Ectodermal cell (in vitro differentiated cells): ENCODE data around the gene SLC35A2.

Source experiments
- H3K27ac ChIP-seq: 2 replicates; pipeline ENCODE4 v1.7.0; 2013; ENCODE audit warnings: mild to moderate bottlenecking, low read depth, low read length; ENCODE audit not compliant: insufficient read depth, poor library complexity, severe bottlenecking
- H3K27me3 ChIP-seq: 2 replicates; pipeline ENCODE4 v1.7.0; 2013; ENCODE audit warnings: mild to moderate bottlenecking, low read length; ENCODE audit not compliant: insufficient read depth, control insufficient read depth, poor library complexity, severe bottlenecking
- H3K36me3 ChIP-seq: one replicate; pipeline ENCODE4 v1.7.0; 2013; ENCODE audit warnings: low read length; ENCODE audit not compliant: control insufficient read depth, insufficient read depth
- H3K4me1 ChIP-seq: one replicate; pipeline ENCODE4 v1.7.0; 2013; ENCODE audit warnings: low read length; ENCODE audit not compliant: control insufficient read depth, insufficient read depth
- H3K4me3 ChIP-seq: 2 replicates; pipeline ENCODE4 v1.7.0; 2013; ENCODE audit warnings: low read depth, low read length, control low read depth; ENCODE audit not compliant: insufficient read depth
- H3K9me3 ChIP-seq: 2 replicates; pipeline ENCODE4 v1.7.0; 2013; ENCODE audit warnings: mild to moderate bottlenecking, low read length, moderate library complexity; ENCODE audit not compliant: control insufficient read depth
- WGBS, 2 experiments: methylation state at CpG; one replicate each; pipeline ENCODE4 v1.1.7; 2013; ENCODE audit warnings: missing lambda C conversion rate in 2 of 2; 5-methylcytosine and 5-hydroxymethylcytosine counted together

Gene SLC35A2

GRCh38 chrX:48902776-48903175 is 8.7 kb downstream of the SLC35A2 start:
- Histone ChIP-seq H3K9me3 (no peaks in the 10 kb centered on the region), H3K36me3 (peaks cover 8% of the 10 kb centered on the region), H3K27me3 (no peaks in the 10 kb centered on the region), H3K4me1 (no peaks in the 10 kb centered on the region), H3K4me3 (no peak overlapping the region), H3K27ac (no peak overlapping the region)
- WGBS, 2 experiments: 90 to 95% methylated on average over 14 of the region's 14 CpGs

GRCh38 chrX:48902135-48902534 is 9.3 kb downstream of the SLC35A2 start:
- Histone ChIP-seq H3K27me3 (no peaks in the 10 kb centered on the region), H3K27ac (no peak overlapping the region), H3K9me3 (no peaks in the 10 kb centered on the region), H3K4me3 (no peak overlapping the region), H3K4me1 (no peaks in the 10 kb centered on the region), H3K36me3 (peaks cover 8% of the 10 kb centered on the region)
- 97% methylated on average over 20 of the region's 20 CpGs for WGBS, 2 experiments

- H3K27ac ChIP-seq: no peak overlapping the region
- H3K4me1 ChIP-seq: no peaks in the 10 kb centered on the region
- H3K36me3 ChIP-seq: peaks cover 8% of the 10 kb centered on the region
- WGBS, 2 experiments: 92 to 94% methylated on average over 5 to 7 of the region's 7 CpGs
- H3K4me3 ChIP-seq: no peak overlapping the region
- no peaks in the 10 kb centered on the region for H3K27me3 ChIP-seq
- H3K9me3 ChIP-seq: no peaks in the 10 kb centered on the region
Measured at GRCh38 chrX:48901069-48901468, 10.4 kb downstream of the SLC35A2 start.

- 90 to 93% methylated on average over 8 of the region's 8 CpGs for WGBS, 2 experiments
- no peak overlapping the region for H3K4me3 ChIP-seq
- H3K9me3 ChIP-seq: no peaks in the 10 kb centered on the region
- peaks cover 8% of the 10 kb centered on the region for H3K36me3 ChIP-seq
- no peaks in the 10 kb centered on the region for H3K27me3 ChIP-seq
- H3K4me1 ChIP-seq: no peaks in the 10 kb centered on the region
- H3K27ac ChIP-seq: no peak overlapping the region
Measured at GRCh38 chrX:48899078-48899410, 12.4 kb downstream of the SLC35A2 start.

DNA sequence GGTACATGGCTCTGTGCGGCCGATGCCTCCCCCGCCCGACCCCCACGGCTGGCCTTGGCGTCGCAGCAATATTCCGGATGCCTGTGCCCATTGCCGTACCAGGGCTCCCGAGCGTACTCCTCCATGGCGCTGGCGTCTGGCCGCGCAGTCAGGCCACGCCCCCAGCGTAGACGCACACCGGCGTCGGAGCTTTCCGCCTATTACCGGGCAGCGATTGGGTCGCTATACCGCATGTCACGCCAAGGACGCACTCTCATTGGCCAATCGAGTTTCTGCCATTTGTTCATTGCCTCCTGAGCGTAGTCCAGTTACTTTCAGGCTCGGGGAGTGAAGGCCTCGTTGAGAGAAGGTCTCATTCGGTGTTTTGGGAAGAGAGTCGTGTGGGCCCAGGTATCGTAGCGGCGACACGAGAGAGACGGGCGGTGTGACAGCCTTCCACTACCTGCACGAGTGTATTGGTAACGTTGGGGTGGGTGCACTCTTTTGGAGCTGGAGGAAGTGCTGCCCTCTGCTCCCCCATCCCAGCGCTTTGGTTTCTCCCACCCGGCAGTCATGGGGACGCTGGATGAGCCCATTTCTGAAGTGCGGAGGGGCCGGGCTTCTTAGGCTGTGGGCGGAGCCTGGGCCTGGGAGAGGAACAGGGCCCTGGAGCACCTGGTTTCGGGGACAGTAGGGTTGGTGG is 13.7 kb downstream of the SLC35A2 start, which contains the start of the genes PQBP1 and TIMM17B:
TSS of gene PQBP1 (plus strand) at position 306 of the 682 bp plus-strand sequence. CDS start 580 bp downstream, outside the sequence.
TSS of gene TIMM17B (minus strand) at position 144 of the 682 bp plus-strand sequence. CDS start at position 125, 19 bp downstream.
- Histone ChIP-seq H3K27me3 (no peaks in the 10 kb centered on the region), H3K4me3 (peak within 1 kb of the TSS; percentile 65), H3K36me3 (peaks cover 8% of the 10 kb centered on the region), H3K27ac (peak within 1 kb of the TSS; percentile 79), H3K4me1 (no peaks in the 10 kb centered on the region), H3K9me3 (no peaks in the 10 kb centered on the region)
- 0% methylated on average over 49 of the region's 49 CpGs for WGBS, 2 experiments

GRCh38 chrX:48897157-48897624 is 14.3 kb downstream of the SLC35A2 start:
- 0% methylated on average over 38 of the region's 38 CpGs for WGBS, 2 experiments

DNA sequence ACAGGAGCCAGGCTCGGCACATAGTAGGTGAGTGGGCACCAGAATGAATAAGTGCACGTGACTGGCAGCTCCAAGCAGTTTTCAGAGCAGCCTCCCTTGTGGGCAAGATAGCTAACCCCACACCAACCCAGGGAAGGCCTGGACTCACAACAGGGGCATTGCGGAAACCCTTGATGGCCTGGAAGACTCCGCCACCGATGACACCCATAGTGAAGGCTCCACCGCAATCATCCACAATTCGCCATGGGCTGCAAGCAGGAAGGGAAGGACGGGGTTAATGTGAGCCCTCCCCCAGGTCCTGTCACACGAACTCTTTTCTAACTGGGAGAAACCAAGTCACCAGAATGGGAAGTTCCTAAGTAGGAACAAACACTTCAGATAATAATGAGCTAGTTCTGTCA is 14.8 kb downstream of the SLC35A2 start:
- Histone ChIP-seq H3K36me3 (peaks cover 8% of the 10 kb centered on the region), H3K27me3 (no peaks in the 10 kb centered on the region), H3K27ac (no peak overlapping the region), H3K9me3 (no peaks in the 10 kb centered on the region), H3K4me3 (peak overlapping the region; percentile 65), H3K4me1 (no peaks in the 10 kb centered on the region)
- WGBS, 2 experiments: 35 to 49% methylated on average over 8 to 9 of the region's 9 CpGs

More at GRCh38 chrX:48897157-48897624, 14.3 kb downstream of the SLC35A2 start:
- H3K27me3 ChIP-seq: no peaks in the 10 kb centered on the region
- peak overlapping the region; percentile 79 for H3K27ac ChIP-seq
- H3K9me3 ChIP-seq: no peaks in the 10 kb centered on the region
- H3K4me3 ChIP-seq: peak overlapping the region; percentile 65
- H3K4me1 ChIP-seq: no peaks in the 10 kb centered on the region
- peaks cover 8% of the 10 kb centered on the region for H3K36me3 ChIP-seq

DNA sequence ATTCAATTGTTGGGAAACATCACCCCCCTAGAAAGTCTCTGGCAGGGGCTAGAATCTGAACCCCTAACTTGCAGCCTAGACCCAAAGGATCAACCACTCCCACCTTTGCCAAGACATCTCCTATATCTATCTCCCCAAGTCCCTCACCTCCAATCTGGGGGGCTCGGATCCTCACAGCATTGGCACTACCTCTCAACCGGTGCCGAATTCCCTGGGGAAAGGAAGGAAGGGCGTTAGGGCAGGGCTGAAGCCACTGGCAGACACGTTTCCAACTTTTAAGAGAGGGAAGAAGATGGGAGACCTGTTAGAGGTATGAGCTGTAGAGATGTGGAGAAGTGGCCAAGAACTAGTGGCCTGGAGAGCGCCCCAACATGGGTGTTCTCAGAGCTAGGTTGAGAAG is 16.6 kb downstream of the SLC35A2 start:
- 95 to 98% methylated on average over 5 to 6 of the region's 6 CpGs for WGBS, 2 experiments
- H3K4me1 ChIP-seq: no peaks in the 10 kb centered on the region
- no peak overlapping the region for H3K27ac ChIP-seq
- no peaks in the 10 kb centered on the region for H3K27me3 ChIP-seq
- peaks cover 4% of the 10 kb centered on the region for H3K36me3 ChIP-seq
- no peak overlapping the region for H3K4me3 ChIP-seq
- H3K9me3 ChIP-seq: no peaks in the 10 kb centered on the region

- H3K27ac ChIP-seq: no peak overlapping the region
- no peak overlapping the region for H3K4me3 ChIP-seq
- WGBS, 2 experiments: 96 to 97% methylated on average over 16 of the region's 16 CpGs
- H3K27me3 ChIP-seq: no peaks in the 10 kb centered on the region
- H3K36me3 ChIP-seq: peaks cover 4% of the 10 kb centered on the region
- H3K4me1 ChIP-seq: no peaks in the 10 kb centered on the region
- H3K9me3 ChIP-seq: no peaks in the 10 kb centered on the region
Measured at GRCh38 chrX:48893556-48894348, 17.7 kb downstream of the SLC35A2 start.

DNA sequence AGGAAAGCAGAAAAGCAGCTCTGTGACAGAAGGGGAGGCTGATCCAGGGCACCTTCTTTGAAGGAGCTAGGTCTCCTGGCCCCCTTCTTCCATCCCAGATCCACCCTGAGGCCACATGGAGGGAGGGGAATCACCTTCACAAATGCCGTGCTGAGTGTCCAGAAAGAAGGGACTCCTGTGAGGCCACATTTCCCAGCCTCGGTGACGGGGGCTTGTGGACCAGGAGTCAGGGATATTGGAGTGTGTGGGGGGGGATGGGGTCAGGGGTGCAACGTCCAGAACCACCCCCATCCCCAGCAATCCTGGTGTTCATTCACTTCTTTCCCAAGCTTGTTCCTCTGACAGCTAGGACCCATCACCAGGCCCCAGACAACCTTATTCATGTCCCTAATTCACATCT is 18.6 kb downstream of the SLC35A2 start:
- WGBS, 2 experiments: 95 to 100% methylated on average over 1 to 4 of the region's 4 CpGs
- Histone ChIP-seq H3K27me3 (no peaks in the 10 kb centered on the region), H3K4me1 (no peaks in the 10 kb centered on the region), H3K27ac (no peak overlapping the region), H3K4me3 (no peak overlapping the region), H3K9me3 (no peaks in the 10 kb centered on the region), H3K36me3 (peaks cover 4% of the 10 kb centered on the region)
